MM.1S (cell line): ENCODE measurements around the gene SCP2.

Experiments
- EZH2phosphoT487 ChIP-seq: fragments of 300-600 bp; sonication (generic); IDR thresholded peaks from 2 replicates; pipeline ENCODE4 v1.6.1; 2018; ENCODE audit warnings: antibody characterized with exemption, low read length
- TF ChIP-seq, protein P1 (sequence below): fragments of 300-600 bp; sonication (generic); IDR thresholded peaks from 2 replicates; pipeline ENCODE4 v1.5.1; 2016; ENCODE audit warnings: antibody characterized with exemption, low read length, mixed read lengths

DNA sequence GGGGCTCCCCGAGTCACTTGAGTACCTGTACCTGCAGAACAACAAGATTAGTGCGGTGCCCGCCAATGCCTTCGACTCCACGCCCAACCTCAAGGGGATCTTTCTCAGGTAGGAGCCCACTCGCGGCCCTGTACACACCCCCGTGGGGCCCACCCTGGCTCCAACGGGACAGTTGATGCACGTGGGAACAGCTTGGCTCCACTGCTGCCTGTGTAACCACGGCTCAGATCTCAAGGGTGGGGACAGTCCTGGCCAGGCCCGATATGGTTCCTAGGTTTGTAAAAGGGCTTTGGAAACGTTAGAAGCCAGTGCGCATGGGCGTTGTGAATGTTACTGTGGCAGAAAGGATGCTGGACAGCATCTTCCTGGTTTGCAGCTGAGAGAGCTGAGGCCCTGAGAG, 153.7 kb downstream of the SCP2 start:
- no peak for TF ChIP-seq EZH2phosphoT487
- TF ChIP-seq, protein P1, sequence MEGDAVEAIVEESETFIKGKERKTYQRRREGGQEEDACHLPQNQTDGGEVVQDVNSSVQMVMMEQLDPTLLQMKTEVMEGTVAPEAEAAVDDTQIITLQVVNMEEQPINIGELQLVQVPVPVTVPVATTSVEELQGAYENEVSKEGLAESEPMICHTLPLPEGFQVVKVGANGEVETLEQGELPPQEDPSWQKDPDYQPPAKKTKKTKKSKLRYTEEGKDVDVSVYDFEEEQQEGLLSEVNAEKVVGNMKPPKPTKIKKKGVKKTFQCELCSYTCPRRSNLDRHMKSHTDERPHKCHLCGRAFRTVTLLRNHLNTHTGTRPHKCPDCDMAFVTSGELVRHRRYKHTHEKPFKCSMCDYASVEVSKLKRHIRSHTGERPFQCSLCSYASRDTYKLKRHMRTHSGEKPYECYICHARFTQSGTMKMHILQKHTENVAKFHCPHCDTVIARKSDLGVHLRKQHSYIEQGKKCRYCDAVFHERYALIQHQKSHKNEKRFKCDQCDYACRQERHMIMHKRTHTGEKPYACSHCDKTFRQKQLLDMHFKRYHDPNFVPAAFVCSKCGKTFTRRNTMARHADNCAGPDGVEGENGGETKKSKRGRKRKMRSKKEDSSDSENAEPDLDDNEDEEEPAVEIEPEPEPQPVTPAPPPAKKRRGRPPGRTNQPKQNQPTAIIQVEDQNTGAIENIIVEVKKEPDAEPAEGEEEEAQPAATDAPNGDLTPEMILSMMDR = no peak
